ENCODE data around the gene ABCC3. TPM values are rescaled to one million over a fixed set of nuclear protein-coding genes. Genes with fewer than 3 reads are reported as not detected.

ABCC3 gene
- total RNA-seq, 1 donor from 2014 or later: 13.3 TPM

DNA sequence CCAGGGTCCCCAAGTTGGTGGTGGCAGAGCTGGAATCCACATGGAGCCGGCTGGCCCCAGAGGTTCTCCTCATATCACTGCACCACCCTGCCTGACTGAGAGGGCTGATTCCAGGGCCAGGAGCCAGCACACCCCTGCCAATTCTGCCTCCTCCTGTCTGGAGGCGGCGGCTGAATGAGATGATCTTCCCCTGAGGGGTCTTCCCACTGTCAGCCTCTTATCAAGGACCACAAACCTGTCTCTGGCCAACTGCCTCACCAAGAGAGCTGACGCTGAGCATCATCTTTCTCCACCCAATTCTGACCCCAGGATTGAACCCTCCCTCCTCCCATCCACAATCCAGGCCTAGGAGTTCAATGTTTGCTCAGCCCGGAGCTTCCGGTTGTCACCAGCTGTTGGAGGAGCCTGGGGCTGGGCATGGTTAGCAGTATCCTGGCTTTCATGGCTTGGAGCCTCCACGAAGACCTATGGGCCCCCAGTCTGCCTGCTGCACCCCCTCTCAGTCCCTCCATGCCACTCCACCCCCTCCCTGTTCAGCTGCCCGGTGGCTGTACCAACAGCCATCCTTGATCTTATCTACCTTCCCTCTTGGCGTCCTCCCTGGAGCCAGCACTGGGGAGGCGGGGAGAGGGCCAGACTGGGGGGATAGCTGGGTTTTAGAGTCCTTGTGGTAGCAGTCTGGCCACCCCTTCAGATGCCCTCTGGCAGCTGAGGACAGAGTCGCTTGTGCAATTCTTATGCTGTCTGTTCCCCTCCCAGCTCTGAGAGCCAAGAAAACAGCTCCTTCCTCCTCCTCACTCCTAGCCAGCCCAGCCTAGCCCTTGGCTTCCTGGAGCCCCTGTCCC lies 25.6 kb downstream of the ABCC3 start:
- peak overlapping the region; percentile 99 for H3K27ac Mint-ChIP-seq
- H3K36me3 Mint-ChIP-seq: peaks cover 4% of the 10 kb centered on the region
- TF ChIP-seq, protein P1, sequence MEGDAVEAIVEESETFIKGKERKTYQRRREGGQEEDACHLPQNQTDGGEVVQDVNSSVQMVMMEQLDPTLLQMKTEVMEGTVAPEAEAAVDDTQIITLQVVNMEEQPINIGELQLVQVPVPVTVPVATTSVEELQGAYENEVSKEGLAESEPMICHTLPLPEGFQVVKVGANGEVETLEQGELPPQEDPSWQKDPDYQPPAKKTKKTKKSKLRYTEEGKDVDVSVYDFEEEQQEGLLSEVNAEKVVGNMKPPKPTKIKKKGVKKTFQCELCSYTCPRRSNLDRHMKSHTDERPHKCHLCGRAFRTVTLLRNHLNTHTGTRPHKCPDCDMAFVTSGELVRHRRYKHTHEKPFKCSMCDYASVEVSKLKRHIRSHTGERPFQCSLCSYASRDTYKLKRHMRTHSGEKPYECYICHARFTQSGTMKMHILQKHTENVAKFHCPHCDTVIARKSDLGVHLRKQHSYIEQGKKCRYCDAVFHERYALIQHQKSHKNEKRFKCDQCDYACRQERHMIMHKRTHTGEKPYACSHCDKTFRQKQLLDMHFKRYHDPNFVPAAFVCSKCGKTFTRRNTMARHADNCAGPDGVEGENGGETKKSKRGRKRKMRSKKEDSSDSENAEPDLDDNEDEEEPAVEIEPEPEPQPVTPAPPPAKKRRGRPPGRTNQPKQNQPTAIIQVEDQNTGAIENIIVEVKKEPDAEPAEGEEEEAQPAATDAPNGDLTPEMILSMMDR (conservative IDR thresholded peaks at IDR 0.05): no peak
- no peak overlapping the region for H3K4me3 Mint-ChIP-seq
- H3K4me1 Mint-ChIP-seq (ENCODE audit: unreplicated experiment): peaks cover 21% of the 10 kb centered on the region
- H3K9me3 Mint-ChIP-seq: peaks cover 4% of the 10 kb centered on the region
- peaks cover 6% of the 10 kb centered on the region for H3K27me3 Mint-ChIP-seq
- no peak for DNase-seq (ENCODE audit: extremely low spot score, unreplicated experiment)

DNA sequence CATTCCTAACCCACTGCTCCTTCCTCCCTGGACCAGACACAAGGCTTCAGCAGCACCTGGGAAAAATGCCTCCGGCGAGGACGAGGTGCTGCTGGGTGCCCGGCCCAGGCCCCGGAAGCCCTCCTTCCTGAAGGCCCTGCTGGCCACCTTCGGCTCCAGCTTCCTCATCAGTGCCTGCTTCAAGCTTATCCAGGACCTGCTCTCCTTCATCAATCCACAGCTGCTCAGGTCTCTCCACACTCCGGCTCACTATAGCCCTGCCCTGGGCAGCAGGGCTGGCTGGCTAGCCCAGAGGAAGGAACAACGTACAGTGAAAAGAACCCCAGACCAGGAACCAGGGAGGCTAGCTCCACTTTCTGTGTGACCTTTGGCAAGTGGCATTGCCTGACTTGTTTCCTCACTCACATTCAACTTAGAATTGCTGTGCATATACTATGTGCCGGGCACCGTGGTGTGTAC lies 26.2 kb downstream of the ABCC3 start:
- Mint-ChIP-seq H3K27me3 (peaks cover 6% of the 10 kb centered on the region), H3K9me3 (peaks cover 4% of the 10 kb centered on the region), H3K36me3 (peaks cover 4% of the 10 kb centered on the region), H3K27ac (peak overlapping the region; percentile 99), H3K4me3 (no peak overlapping the region), H3K4me1 (ENCODE audit: unreplicated experiment) (peaks cover 21% of the 10 kb centered on the region)
- TF ChIP-seq, protein P1 (conservative IDR thresholded peaks at IDR 0.05): no peak
- no peak for DNase-seq (ENCODE audit: extremely low spot score, unreplicated experiment)

DNA sequence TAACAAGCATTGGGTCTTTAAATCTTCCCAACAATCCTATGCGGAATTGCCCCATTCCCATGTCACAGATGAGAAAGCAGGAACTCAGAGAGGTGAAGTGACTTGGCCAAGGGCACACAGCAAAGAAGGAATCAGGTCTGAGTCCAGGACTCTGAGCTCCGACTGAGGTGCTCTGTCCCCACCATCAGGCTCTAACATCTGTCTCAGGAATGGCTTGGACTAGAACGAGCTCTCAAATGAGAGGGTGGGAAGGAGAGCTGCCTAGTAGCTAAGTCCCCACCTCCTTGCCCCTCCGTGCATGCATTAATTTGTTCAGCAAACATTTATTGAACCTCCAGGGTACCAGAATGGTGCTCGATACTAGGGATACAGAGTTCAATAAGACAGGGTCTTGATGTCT lies 26.7 kb downstream of the ABCC3 start:
- DNase-seq (ENCODE audit: extremely low spot score, unreplicated experiment): no peak
- Mint-ChIP-seq H3K27me3 (peaks cover 6% of the 10 kb centered on the region), H3K4me3 (peak overlapping the region; percentile 67), H3K36me3 (peaks cover 4% of the 10 kb centered on the region), H3K4me1 (ENCODE audit: unreplicated experiment) (peaks cover 21% of the 10 kb centered on the region), H3K27ac (peak overlapping the region; percentile 99), H3K9me3 (peaks cover 4% of the 10 kb centered on the region)
- TF ChIP-seq, protein P1 (conservative IDR thresholded peaks at IDR 0.05): no peak

DNA sequence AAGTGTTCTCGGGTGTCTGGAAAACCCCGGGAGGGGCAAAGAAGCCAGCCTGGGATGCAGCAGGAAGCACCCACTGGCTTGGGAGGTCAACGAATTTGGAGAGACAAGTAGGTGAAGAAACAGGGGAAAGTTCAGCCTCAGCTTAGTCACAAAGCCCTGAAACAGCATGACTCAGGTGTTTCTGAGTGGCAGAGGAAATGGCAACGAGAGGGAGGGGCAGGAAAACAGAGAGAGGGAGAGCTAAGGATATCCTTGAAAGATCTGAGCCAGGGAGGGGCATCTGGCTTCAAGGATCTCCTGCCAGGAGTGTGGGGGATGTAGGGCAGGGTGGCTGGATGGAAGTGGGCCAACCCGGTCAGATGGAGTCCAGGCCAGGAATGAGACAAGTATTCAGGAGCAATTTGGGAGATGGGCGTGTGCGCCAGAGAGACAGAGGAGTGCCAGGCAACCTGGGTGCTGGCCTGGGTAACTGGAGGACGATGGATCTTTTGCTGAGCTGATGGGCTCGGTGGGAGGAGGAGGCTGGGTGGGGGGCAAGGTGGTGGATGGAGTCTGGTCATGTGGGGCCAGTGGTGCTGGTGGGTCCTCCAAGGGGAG lies 27.2 kb downstream of the ABCC3 start:
- H3K27me3 Mint-ChIP-seq: peaks cover 6% of the 10 kb centered on the region
- peaks cover 4% of the 10 kb centered on the region for H3K9me3 Mint-ChIP-seq
- H3K36me3 Mint-ChIP-seq: peaks cover 4% of the 10 kb centered on the region
- H3K27ac Mint-ChIP-seq: peak overlapping the region; percentile 99
- TF ChIP-seq, protein P1 (conservative IDR thresholded peaks at IDR 0.05): no peak
- peaks cover 21% of the 10 kb centered on the region for H3K4me1 Mint-ChIP-seq (ENCODE audit: unreplicated experiment)
- no peak for DNase-seq (ENCODE audit: extremely low spot score, unreplicated experiment)
- H3K4me3 Mint-ChIP-seq: peak overlapping the region; percentile 67

DNA sequence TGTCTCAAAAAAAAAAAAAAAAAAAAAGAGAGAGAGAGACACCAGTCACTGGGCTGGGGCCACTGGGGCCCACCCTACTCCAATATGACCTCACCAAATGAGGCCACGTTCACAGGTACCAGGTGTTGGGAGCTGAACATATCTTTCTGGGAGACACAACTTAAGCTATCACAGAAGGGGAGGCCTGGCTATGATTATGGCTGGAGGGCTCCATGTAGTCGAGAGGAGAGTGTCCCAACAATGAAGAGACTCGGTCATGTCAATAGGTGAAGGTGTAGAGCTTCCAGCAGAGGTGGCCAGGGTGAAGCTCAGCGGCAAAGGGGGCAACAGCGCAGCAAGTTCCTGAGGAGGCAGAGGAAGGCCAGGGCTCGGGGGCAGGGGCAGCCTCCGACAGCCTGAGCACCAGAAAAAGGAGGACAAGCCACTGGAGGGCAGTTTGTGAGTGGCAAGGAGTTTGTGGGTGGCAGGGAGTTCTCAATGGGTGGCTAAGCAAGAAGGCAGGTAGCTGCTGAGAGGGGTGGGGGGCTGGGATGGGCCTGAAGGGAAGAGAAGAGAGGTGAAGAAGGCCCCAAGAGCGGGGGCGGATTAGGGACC lies 28.0 kb downstream of the ABCC3 start:
- no peak for DNase-seq (ENCODE audit: extremely low spot score, unreplicated experiment)
- Mint-ChIP-seq H3K27ac (peak overlapping the region; percentile 54), H3K9me3 (peaks cover 4% of the 10 kb centered on the region), H3K4me3 (no peak overlapping the region), H3K27me3 (peaks cover 6% of the 10 kb centered on the region), H3K4me1 (ENCODE audit: unreplicated experiment) (peaks cover 21% of the 10 kb centered on the region), H3K36me3 (peaks cover 4% of the 10 kb centered on the region)
- TF ChIP-seq, protein P1 (conservative IDR thresholded peaks at IDR 0.05): no peak
